ENCODE data around the gene GPAM.

The GPAM gene

GRCh38 chr10:112227331-112227987 is 43.9 kb upstream of the GPAM start:
- TF ChIP-seq CTCF (conservative IDR thresholded peaks at IDR 0.05; ENCODE audit: low read length) = no peak
- peak; percentile 98 for DNase-seq (ENCODE audit: low read depth)
- no peak overlapping the region for H3K4me3 ChIP-seq (ENCODE audit: low read length)

DNA sequence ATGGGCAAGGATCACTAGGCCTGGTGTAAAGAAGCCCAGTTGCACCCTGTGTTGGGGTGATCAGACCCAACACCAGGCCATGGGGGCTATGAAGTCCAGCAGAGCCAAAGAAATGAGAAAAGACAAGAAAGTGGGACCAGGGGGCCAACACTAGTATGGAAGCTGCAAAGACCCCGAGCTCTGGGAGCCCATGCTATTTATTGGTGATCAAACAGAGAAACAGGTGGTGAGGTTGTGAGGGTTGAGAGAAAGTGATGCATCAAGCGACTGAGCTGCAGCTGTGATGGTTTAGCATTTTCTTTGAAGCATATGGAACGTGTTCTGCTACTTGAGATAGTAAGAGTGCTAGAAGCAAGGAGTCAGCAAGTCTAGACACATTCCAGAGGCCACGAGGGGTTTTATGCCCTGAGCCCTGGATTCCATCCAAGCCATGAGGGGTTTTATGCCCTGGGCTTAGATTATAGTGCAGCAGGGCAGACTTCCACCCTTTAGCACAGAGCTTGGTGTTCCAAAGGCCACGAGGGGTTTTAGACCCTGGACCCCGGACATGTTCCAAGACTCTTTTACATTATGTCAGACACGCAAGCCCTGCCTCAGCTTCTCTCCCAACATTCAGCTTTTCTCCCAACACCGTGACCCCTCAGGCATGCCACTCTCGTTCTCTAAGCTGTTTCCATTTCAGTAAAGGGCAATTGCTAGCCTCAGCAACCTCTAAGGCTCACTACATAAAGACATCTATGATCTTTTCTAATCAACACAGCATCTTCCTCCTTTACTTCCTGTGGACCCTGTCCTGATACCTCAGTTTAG is 43.1 kb upstream of the GPAM start:
- TF ChIP-seq CTCF (conservative IDR thresholded peaks at IDR 0.05; ENCODE audit: low read length) = no peak
- DNase-seq (ENCODE audit: low read depth) = no peak
- H3K4me3 ChIP-seq (ENCODE audit: low read length) = no peak overlapping the region

GRCh38 chr10:112225771-112226438 is 42.3 kb upstream of the GPAM start:
- no peak for DNase-seq (ENCODE audit: low read depth)
- no peak for TF ChIP-seq CTCF (conservative IDR thresholded peaks at IDR 0.05; ENCODE audit: low read length)
- H3K4me3 ChIP-seq (ENCODE audit: low read length) = no peak overlapping the region

DNA sequence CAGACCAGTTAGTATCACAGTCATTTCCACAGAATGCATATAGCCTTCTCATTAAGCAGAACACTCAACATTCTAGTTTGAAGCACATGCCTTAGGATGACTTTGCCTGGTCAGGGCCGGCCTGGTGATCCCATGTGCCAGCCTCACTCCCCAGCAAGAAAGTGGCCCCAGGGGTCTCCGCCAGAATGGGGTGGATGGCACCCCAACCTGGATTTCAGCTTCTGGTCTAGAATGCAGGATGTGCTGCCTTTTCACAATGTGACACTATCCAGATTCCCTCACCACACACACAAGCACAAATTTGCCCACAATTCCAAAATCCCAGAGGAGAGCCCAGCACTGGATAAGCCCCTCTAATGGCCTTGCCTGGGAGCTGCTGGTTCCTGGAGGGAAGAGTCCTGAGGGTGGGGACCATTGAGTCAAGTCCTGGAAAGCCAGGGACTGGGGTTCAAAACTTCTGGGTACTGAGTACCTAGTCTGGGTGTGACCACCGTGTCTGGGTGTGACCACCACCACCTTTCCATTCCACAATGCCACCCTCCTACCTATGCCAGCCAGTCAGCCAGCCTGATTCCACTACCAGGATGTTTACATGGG is 41.5 kb upstream of the GPAM start:
- no peak overlapping the region for H3K4me3 ChIP-seq (ENCODE audit: low read length)
- no peak for DNase-seq (ENCODE audit: low read depth)
- no peak for TF ChIP-seq CTCF (conservative IDR thresholded peaks at IDR 0.05; ENCODE audit: low read length)

DNA sequence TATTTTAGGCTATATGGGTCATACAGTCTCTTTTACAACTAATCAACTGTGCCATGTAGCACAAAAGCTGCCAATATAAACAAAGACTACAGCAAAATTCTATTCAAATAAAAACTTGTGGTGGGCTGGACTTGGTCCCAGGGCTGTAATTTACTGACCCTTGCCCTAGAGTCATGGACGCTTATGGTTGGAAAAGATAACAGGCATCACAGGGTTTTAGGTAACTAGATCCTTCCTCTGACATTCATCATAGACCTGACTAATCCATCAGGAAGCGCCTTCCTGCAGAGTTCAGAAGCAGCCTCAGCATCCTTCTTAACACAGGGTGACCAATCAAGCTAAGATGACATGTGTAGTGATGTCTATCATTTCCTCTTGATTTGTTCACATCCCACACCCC is 40.2 kb upstream of the GPAM start:
- DNase-seq (ENCODE audit: low read depth) = no peak
- H3K4me3 ChIP-seq (ENCODE audit: low read length) = no peak overlapping the region
- no peak for TF ChIP-seq CTCF (conservative IDR thresholded peaks at IDR 0.05; ENCODE audit: low read length)

- no peak for TF ChIP-seq CTCF (conservative IDR thresholded peaks at IDR 0.05; ENCODE audit: low read length)
- no peak for DNase-seq (ENCODE audit: low read depth)
- no peak overlapping the region for H3K4me3 ChIP-seq (ENCODE audit: low read length)
Observed at GRCh38 chr10:112222799-112223198, 39.2 kb upstream of the GPAM start.
